Right kidney (tissue), 1 donor: Measurements from ENCODE around the gene CLGN.

Experiments
- DNase-seq: peaks from one replicate; pipeline ENCODE4 v3.0.0-alpha.2; 2016

CLGN gene

DNA sequence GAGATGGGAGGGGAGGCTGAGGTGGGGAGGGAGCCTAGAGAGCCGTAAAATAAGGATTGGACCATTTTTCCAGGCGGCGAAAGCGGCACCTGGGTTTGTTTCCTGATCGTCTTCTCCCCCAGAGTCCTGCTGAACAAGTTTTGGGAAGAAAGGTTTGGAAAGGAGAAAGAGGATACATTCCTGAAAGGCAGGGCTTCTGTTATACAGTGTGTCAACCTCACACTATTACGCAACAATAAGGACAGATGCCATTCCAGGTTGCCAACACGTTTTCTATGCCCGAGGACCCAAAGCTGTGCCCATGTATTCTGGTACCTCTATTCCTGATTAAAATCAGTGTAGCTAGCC lies 53.3 kb downstream of the CLGN start:
- no peak for DNase-seq

DNA sequence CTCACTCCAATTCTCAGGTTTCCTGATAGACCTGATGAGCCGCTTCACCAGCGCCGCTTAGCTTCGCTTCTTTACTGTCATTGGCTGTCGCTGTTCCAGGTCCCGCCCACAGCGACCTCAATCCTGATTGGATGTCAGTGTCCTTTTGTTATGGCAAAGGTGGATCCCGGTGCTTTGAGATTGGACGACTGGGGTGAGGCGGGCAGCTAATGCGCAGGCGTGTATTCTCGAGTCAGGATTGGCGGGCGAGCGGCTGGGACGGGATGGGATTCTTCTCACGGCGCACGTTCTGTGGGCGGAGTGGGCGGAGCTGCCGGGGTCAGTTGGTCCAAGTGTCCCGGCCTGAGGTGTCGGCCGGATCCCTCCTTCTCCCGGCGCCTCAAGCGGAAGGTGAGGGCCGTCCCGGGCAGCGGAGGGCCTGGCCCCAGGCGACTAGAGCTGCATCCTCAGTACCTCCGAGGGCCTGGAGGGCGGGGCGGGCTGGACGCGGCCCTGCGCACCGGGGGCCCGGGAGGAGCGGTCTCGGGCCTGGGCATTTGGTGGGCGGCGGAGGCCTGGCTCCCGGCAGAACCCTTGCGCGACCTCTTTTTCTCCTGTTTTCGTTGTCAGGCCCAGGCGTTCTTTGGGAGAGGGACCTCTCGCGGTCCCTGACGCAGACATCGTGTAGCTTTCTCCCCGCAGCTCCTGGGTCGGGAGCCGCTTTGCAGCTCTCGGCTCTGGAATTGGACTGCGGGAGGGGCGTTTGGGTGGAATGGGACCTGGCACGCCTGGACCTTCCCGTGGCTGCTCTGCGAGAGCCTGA lies 53.9 kb downstream of the CLGN start, which contains the start of gene SCOC:
Gene SCOC (plus strand): TSS at position 319 of the 802 bp plus-strand sequence. CDS start 5,525 bp downstream, outside the sequence.
- DNase-seq = peak; percentile 96

- no peak for DNase-seq
Observed at GRCh38 chr4:140372751-140373327, 54.6 kb downstream of the CLGN start.

GRCh38 chr4:140368686-140369085 lies 58.8 kb downstream of the CLGN start:
- no peak for DNase-seq

DNA sequence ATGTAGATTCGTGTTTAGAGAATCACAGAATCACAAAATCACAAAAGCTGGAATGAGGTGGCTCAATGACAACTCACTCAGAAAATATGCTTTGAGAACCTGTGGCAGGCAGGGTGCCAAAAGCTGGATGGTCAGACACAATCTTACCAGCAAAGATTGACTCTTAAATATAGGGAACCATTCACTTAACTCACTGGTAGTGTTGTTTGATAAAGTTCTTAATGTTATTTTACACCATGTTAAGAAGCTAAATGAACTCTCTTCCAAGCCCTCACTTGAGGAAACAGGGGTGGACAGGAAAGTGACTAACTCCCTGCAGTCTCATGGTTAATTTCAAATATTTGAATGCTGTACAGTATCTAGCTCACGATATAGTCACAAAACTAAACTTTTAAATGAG lies 59.7 kb downstream of the CLGN start:
- no peak for DNase-seq

- no peak for DNase-seq
Observed at GRCh38 chr4:140363558-140363957, 63.9 kb downstream of the CLGN start.

- DNase-seq = no peak
Observed at GRCh38 chr4:140363051-140363450, 64.4 kb downstream of the CLGN start.

DNA sequence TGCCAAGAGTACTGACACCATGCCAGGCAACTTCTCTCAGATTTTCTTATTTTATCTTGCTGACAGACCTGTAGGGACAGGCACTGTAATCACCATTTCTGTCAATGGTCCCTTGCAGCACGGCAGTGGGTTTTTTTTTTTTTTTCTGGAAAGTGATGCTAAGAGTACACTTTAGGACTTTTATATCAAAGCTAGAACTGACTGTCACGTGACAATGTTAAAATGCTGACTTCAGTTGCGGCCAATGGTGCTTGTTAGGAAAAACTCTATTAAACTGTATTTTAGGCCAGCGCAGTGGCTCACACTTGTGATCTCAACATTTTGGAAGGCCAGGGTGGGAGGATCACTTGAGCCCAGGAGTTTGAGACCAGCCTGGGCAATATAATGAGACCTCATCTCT lies 66.3 kb downstream of the CLGN start:
- no peak for DNase-seq

- peak; percentile 58 for DNase-seq
Observed at GRCh38 chr4:140359562-140360427, 67.7 kb downstream of the CLGN start.

DNA sequence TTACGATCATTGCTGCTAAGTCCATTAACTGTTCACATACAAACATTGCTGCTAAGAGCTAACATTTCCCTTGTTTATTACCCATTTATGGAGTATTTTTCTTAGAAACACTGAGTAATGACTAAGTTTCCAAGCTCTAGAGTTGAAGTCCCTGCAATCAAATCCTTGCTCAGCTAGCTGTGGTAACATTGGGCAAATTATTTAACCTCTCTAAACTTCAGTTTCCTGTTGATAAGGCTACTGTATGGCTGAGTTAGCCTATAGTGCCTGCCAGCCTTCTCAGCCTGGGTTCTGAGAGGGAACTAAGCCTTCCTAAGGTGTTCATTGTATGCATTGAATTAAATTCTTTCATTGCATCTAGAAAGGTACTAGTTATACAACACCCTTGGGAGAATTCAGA lies 69.2 kb downstream of the CLGN start:
- no peak for DNase-seq

DNA sequence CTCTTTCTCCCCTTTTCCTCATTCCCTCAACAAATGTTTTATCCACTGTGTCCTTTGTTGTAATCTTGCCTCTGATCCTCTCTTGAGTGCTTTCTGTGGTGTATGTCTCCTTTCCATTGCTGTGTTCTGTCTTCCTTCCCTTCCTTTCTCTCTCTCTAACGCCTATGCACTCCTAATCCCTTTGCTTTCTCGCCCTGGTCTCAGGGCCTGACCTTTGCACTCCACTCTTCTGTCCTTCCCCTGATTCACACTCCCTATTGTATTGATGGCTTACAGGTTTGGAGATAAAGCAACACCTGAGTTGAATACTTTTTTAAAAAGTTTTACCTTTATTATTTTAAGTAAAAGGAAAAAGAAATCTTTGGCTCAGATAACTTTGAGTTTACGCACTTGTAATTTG lies 69.6 kb downstream of the CLGN start:
- DNase-seq = no peak

- DNase-seq = no peak
Observed at GRCh38 chr4:140355288-140355687, 72.2 kb downstream of the CLGN start.

- DNase-seq = no peak
Observed at GRCh38 chr4:140353786-140354185, 73.7 kb downstream of the CLGN start.

DNA sequence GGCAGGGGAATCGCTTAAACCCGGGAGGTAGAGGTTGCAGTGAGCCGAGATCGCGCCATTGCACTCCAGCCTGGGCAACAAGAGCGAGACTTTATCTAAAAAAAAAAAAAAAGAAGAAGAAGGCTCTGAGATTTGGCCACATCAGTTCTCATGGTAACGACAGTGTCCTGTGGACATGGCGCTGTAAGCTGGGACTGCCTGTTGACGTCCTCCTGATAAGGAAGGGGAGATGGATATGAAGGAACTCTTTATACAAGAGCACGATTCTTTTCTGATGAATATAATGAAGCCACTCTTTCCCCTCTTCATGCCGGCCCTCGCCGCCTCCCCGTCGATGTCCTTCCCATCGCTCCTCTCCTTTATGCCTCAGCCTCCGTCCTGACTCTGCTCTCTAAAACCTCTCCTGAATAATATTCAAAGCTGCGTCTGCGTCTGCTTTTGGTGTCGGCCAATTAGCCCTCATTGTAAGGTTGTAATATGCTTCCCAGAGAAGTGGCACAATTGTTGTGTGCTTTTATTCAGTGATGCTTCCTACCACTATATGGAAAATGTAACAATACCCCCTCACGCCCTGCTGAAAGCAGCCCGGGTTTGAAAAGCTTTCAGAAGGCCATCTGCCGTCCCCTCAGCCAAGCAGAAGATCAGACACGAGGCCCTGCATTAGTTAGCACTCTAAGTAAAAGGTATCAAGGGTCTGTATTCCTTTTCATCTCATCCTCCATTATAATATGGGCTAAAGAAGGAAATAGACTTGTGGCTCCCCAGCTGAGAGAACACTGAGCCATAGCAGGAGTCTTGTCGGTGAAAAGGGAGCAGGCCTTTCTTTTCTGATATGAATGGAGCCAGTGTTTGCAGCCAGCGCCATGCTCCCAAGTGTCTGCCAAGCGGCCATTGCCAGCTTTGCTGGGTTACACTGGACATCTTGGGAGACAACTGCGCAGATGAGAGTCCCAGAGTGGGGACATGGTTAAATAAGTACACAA lies 76.1 kb downstream of the CLGN start:
- no peak for DNase-seq

DNA sequence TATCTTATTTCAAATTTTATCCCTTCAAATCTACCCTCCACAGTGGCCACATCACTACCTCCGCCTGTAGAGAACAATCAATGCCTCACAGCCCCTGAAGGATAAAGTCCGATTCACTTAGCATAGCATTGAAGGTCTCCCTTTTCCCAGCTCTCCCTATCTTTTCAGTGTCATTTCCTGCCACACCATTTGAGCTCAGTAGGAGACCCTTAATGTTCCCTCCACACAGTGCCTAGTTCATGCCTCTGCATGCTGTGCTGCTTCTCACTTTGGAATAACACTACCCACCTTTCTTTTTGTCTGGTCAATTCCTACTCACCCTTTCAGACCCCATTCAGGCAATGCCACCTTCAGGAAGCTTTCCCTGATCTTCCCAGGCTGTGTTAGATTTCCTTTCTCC lies 77.6 kb downstream of the CLGN start:
- DNase-seq = no peak

- DNase-seq = no peak
Observed at GRCh38 chr4:140346136-140346535, 81.3 kb downstream of the CLGN start.

GRCh38 chr4:140344621-140345020 lies 82.8 kb downstream of the CLGN start:
- peak; percentile 42 for DNase-seq

DNA sequence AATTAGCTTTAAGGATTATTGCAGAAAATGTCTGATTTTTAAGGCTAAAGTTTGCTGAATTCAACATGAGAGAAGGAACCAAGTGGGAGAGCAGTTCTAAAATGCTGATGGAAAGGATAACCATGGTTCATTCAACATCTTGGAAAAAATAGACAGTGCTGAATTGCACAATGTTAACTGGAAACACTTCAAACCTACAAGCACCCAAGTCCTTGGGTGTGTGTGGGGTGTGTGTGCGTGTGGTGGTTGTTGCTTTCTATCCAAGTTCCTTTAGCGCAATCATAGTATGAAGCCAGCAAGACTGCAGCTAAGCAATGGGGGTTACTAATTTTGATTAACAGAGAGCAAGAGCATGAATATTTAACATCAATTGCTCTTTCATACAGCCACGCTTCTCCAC lies 83.3 kb downstream of the CLGN start:
- peak; percentile 38 for DNase-seq

DNA sequence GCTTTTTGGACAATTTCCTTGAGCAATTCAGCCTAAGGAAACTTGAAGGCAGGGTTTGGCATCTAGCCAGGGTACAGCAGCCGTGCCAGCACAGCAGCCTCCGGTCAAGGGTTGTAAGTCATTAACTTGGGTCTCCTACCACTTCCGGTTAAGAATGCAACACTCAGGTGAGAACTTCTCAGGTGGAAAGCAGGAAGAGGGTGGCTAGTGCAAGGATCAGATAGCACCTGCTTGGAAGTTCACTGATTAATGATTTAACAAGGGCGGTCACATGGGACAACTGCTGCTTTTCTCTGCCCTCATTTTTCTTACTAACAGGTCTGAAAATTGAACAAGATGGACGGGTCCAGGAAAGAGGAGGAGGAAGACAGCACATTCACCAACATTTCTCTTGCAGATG lies 84.1 kb downstream of the CLGN start:
- DNase-seq = peak; percentile 50

DNA sequence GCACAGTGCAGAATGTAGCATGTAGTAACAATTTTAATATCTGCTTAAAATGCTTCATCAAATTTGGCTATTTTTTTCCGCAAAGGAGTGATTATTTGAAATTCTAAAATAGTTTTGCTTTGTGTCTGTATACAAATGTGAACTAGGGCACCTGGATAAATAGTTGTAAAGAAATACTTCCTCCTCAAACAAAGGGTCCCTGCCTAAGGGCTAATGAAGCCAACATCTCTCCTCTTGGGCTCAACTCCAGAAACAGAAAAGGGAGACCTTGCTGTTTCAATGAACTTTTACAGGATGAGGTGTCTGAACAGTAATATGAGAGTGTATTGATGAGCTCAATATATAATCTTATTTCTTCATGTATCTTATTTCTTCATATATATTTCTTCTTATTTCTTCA lies 84.8 kb downstream of the CLGN start:
- no peak for DNase-seq
